ENCODE results near the gene ZNF217.
"Not testable (repeated sequence)": the region's sequence is repeated elsewhere in the genome, so short reads cannot be mapped to it uniquely, and the experiment has no call there.

Gene ZNF217

DNA sequence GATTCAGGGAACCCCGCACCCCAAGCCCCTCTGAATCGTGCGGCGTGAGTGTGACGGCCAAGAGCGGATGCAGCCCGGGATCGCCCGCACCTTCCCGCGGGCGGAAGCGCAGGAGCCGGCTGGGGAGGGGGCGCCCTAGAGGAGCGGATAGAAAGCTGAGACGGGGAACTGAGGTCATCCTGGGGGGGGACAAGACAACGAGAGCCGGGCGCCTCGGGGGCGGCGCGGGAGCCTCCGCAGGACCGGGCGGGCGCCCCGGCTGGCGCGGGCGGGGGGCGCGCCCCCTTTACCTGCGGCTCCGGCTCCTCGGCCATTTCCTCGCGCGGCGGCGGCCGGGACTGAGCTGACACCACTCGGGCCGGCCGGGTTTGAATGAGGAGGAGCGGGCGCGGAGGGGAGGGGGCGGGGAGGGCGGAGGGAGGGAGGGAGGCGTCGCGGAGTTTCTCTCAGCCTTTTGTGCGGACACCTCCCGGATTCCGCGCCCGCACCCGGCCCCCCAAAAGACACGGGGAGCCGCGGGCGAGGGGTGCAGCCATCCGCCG, at the start of gene ZNF217:
Gene ZNF217 (minus strand): TSS at position 374 of the 542 bp plus-strand sequence. CDS start 11,013 bp downstream, outside the sequence.
- H3K36me3 Mint-ChIP-seq (ENCODE audit: low read depth); H3K9me3 Mint-ChIP-seq; H3K27me3 Mint-ChIP-seq (ENCODE audit: low read depth): not testable (repeated sequence)
- Mint-ChIP-seq H3K4me1 (peaks cover 69% of the 10 kb centered on the region), H3K4me3 (peak within 1 kb of the TSS; percentile 90 to 99 (median 95)), H3K27ac (peak within 1 kb of the TSS; percentile 98 to 99 (median 99))

DNA sequence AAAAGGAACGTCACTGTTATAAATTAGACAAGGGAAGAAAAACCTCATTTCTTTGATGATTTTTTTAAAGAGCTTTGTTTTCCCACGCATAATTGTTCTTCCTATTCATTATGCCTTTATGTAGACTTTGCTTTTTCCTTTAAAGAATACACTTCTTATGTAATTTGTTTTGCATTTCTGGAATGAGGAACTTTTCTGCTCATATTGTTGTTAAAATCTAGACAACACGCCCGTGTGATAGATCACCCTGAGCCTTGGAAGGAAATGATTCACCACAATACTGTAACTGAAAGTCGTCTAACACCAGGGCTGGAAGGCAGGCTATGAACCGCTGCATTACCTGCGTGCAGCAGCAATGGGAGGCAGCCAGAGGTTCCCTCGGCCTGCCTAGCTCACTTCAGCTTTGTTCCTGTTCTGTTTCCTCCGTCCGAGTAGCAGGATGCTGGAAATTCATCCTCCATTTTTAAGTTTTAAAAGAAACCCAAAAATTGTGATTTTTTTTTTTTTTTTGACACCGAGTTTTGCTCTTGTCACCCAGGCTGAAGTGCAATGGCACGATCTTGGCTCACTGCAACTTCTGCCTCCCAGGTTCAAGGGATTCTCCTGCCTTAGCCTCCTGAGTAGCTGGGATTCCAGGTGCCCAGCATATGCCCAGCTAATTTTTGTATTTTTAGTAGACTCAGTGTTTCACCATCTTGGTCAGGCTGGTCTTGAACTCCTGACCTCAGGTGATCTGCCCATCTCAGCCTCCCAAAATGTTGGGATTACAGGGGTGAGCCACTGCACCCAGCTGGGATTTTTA, 49.6 kb upstream of the ZNF217 start:
- TF ChIP-seq, protein P1, sequence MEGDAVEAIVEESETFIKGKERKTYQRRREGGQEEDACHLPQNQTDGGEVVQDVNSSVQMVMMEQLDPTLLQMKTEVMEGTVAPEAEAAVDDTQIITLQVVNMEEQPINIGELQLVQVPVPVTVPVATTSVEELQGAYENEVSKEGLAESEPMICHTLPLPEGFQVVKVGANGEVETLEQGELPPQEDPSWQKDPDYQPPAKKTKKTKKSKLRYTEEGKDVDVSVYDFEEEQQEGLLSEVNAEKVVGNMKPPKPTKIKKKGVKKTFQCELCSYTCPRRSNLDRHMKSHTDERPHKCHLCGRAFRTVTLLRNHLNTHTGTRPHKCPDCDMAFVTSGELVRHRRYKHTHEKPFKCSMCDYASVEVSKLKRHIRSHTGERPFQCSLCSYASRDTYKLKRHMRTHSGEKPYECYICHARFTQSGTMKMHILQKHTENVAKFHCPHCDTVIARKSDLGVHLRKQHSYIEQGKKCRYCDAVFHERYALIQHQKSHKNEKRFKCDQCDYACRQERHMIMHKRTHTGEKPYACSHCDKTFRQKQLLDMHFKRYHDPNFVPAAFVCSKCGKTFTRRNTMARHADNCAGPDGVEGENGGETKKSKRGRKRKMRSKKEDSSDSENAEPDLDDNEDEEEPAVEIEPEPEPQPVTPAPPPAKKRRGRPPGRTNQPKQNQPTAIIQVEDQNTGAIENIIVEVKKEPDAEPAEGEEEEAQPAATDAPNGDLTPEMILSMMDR (IDR thresholded peaks at IDR 0.05; ENCODE audit: unreplicated experiment in 3 of 3) = no peak
- H3K36me3 Mint-ChIP-seq (ENCODE audit: low read depth) = no peaks in the 10 kb centered on the region
- H3K4me1 Mint-ChIP-seq = peaks cover 10% of the 10 kb centered on the region
- H3K9me3 Mint-ChIP-seq = no peaks in the 10 kb centered on the region
- H3K4me3 Mint-ChIP-seq = peak overlapping the region in 1 of 3 experiments; percentile 38
- H3K27me3 Mint-ChIP-seq (ENCODE audit: low read depth) = no peaks in the 10 kb centered on the region
- H3K27ac Mint-ChIP-seq = peak overlapping the region; percentile 80 to 95 (median 89)

DNA sequence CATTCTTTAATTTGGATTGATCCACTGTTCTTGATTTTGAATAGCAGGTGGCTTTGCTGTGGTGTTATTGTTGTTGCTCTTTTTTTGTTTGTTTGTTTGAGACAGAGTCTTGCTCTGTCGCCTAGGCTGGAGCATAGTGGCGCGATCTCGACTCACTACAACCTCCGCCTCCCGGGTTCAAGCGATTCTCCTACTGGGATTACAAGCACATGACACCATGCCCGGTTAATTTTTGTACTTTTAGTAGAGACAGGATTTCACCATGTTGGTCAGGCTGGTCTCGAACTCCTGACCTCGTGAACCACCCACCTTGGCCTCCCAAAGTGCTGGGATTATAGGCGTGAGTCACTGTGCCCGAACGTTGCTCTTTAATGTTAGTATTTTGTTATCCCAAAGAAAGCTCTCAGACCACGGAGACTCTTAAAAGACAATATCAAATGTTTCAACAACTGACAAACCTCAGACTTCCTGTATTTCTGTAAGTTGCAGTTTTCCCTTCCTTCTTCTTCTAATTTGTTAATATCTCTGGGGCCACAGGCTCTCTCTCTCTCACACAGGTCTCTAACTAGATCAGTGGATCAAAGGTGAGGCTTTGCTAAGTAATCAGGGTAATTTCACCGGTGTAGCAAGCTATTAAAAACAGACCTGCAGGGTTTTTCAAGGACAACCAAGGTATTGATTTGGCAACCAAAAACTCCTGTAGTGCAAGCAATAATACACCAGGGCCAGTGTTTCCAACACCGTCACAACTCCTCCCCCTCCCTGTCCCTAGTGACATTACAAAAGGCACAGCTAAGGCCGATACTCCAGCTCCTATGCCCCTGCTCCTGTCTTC, 48.8 kb upstream of the ZNF217 start:
- Mint-ChIP-seq H3K27ac (peak overlapping the region; percentile 80 to 95 (median 89)), H3K4me3 (no peak overlapping the region), H3K4me1 (peaks cover 10% of the 10 kb centered on the region), H3K9me3 (no peaks in the 10 kb centered on the region), H3K27me3 (ENCODE audit: low read depth) (no peaks in the 10 kb centered on the region), H3K36me3 (ENCODE audit: low read depth) (no peaks in the 10 kb centered on the region)
- TF ChIP-seq, protein P1 (IDR thresholded peaks at IDR 0.05; ENCODE audit: unreplicated experiment in 3 of 3) = no peak

DNA sequence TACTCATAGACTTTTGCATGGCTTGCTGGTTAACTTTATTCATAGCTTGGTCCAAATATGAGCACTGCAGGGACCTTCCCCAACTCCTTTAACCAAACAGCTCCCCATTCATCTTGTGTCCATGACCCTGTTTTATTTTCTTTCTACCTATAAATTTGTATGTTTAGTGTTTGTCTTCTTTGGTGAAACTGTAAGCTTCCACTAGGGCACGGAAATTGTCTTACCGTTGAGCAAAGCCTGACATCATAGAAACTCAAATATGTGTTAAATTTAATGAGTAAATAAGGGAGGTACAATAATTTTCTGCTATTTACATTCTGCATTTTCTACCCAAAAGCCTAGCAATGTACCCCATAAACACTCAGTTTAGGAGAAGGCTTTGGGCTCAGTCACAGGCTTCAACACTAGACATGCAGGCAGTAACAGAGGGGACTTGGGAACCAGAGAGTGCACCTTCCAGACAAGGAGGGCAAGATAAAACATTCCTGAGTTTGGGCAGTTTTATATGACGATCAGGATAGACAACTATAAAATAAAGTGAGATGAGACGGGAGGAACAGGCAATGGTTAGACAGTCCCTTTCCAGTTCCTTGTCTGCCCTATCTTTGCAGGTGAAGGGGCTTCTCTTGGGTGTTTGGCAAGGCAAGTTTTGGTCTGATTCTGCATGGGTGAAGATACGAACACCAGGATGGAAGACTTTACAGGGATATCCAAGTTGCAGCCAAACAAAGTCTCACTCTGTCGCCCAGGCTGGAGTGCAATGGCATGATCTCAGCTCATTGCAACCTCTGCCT, 46.2 kb upstream of the ZNF217 start:
- no peaks in the 10 kb centered on the region for H3K36me3 Mint-ChIP-seq (ENCODE audit: low read depth)
- H3K27ac Mint-ChIP-seq = no peak overlapping the region
- H3K27me3 Mint-ChIP-seq (ENCODE audit: low read depth) = no peaks in the 10 kb centered on the region
- H3K4me1 Mint-ChIP-seq = peaks cover 10% of the 10 kb centered on the region
- TF ChIP-seq, protein P1 (IDR thresholded peaks at IDR 0.05; ENCODE audit: unreplicated experiment in 3 of 3) = no peak
- no peaks in the 10 kb centered on the region for H3K9me3 Mint-ChIP-seq
- H3K4me3 Mint-ChIP-seq = no peak overlapping the region

DNA sequence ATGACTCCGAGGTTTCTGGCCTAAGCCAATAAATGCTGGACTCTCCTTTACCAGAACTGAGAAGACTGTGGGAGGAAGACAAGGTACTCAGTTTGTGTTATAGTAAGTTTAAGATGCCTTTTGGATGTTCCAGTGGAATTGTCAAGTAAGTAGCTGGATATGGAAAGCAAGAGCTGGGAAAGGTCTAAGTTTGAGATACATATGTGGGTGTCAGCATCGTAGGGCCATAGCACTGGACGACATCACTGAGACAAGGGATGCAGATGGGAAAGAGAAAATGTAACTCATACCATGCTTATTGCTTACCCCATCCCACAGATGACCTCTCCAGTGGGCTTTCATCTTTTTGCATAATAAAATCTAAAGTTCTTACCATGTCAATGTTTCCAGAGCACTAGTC, 45.5 kb upstream of the ZNF217 start:
- TF ChIP-seq, protein P1 (IDR thresholded peaks at IDR 0.05; ENCODE audit: unreplicated experiment in 3 of 3) = no peak
- H3K4me1 Mint-ChIP-seq = peaks cover 10% of the 10 kb centered on the region
- H3K4me3 Mint-ChIP-seq = no peak overlapping the region
- no peaks in the 10 kb centered on the region for H3K27me3 Mint-ChIP-seq (ENCODE audit: low read depth)
- no peaks in the 10 kb centered on the region for H3K36me3 Mint-ChIP-seq (ENCODE audit: low read depth)
- H3K27ac Mint-ChIP-seq = no peak overlapping the region
- H3K9me3 Mint-ChIP-seq = no peaks in the 10 kb centered on the region

DNA sequence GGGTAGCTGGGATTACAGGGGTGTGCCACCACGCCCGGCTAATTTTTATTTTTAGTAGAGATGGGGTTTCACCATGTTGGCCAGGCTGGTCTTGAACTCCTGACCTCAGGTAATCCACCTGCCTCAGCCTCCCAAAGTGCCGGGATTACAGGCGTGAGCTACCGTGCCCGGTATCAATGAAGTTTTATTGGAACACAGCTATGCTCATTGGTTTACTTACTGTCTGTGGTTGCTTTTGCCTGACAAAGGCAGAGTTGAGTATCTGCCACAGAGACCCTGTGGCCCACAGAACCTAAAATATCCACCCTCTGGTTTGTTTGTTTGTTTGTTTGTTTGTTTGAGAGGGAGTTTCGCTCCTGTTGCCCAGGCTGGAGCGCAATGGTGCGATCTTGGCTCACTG, 43.7 kb upstream of the ZNF217 start:
- H3K4me3 Mint-ChIP-seq; H3K27ac Mint-ChIP-seq; H3K27me3 Mint-ChIP-seq (ENCODE audit: low read depth); H3K9me3 Mint-ChIP-seq; H3K4me1 Mint-ChIP-seq; H3K36me3 Mint-ChIP-seq (ENCODE audit: low read depth): not testable (repeated sequence)

All from nephron (organoid).